ENCODE measurements around the gene RAPGEF5. TPM values are rescaled to one million over a fixed set of nuclear protein-coding genes. Genes with fewer than 3 reads are reported as not detected.

RAPGEF5 gene
- total RNA-seq, 1 donor from 2014 or later, result 5.4 TPM

- Mint-ChIP-seq H3K27ac (no peak overlapping the region), H3K27me3 (ENCODE audit: low read depth) (peaks cover 2% of the 10 kb centered on the region), H3K4me1 (no peaks in the 10 kb centered on the region), H3K9me3 (peaks cover 9% of the 10 kb centered on the region), H3K36me3 (no peaks in the 10 kb centered on the region), H3K4me3 (no peak overlapping the region)
- TF ChIP-seq, protein P1, sequence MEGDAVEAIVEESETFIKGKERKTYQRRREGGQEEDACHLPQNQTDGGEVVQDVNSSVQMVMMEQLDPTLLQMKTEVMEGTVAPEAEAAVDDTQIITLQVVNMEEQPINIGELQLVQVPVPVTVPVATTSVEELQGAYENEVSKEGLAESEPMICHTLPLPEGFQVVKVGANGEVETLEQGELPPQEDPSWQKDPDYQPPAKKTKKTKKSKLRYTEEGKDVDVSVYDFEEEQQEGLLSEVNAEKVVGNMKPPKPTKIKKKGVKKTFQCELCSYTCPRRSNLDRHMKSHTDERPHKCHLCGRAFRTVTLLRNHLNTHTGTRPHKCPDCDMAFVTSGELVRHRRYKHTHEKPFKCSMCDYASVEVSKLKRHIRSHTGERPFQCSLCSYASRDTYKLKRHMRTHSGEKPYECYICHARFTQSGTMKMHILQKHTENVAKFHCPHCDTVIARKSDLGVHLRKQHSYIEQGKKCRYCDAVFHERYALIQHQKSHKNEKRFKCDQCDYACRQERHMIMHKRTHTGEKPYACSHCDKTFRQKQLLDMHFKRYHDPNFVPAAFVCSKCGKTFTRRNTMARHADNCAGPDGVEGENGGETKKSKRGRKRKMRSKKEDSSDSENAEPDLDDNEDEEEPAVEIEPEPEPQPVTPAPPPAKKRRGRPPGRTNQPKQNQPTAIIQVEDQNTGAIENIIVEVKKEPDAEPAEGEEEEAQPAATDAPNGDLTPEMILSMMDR (IDR thresholded peaks at IDR 0.05; ENCODE audit: unreplicated experiment), result no peak
- no peak for DNase-seq (ENCODE audit: low spot score in 2 of 2, unreplicated experiment in 2 of 2)
Observed at GRCh38 chr7:22291977-22292376, 65.0 kb downstream of the RAPGEF5 start.

DNA sequence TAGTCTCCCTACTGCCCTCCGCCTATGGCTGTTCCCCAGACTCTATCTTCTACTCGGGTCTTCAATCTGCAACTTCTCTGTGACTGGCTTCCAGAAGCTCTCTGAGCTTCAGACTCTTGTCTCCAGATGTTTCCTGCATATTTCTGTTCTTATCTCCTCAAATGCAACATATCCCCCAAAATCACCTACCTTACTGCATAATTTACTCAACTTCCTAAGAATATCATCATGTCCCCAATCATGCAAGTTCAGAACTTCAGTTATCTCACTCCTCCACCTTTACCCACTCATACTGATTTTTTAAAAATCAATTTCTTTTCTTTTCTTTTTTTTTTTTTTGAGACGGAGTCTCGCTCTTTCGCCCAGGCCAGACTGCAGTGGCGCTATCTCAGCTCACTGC lies 68.8 kb downstream of the RAPGEF5 start:
- DNase-seq (ENCODE audit: low spot score in 2 of 2, unreplicated experiment in 2 of 2), result no peak
- H3K27ac Mint-ChIP-seq, result no peak overlapping the region
- no peaks in the 10 kb centered on the region for H3K4me1 Mint-ChIP-seq
- H3K27me3 Mint-ChIP-seq (ENCODE audit: low read depth), result no peaks in the 10 kb centered on the region
- peaks cover 9% of the 10 kb centered on the region for H3K9me3 Mint-ChIP-seq
- no peak overlapping the region for H3K4me3 Mint-ChIP-seq
- H3K36me3 Mint-ChIP-seq, result no peaks in the 10 kb centered on the region
- TF ChIP-seq, protein P1 (IDR thresholded peaks at IDR 0.05; ENCODE audit: unreplicated experiment), result no peak

DNA sequence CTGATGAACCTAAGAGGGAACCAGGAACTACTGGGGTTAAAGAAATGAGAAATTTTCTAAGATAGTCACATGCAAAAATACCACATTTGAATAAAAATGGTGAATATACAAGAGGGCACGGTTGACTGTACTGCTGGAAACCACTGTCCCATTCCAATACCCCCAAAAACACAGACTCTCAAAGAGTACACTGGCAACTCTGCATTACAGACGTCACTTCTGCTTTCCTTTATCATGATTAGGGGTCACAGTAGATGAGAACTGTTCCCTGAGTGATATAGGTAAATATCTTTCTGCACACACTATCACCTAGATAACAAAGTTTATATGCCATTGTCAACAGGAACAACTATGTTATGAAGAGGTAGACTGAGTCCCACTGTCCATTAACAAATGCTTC lies 69.5 kb downstream of the RAPGEF5 start:
- H3K4me1 Mint-ChIP-seq, result no peaks in the 10 kb centered on the region
- H3K36me3 Mint-ChIP-seq, result no peaks in the 10 kb centered on the region
- no peaks in the 10 kb centered on the region for H3K27me3 Mint-ChIP-seq (ENCODE audit: low read depth)
- no peak overlapping the region for H3K27ac Mint-ChIP-seq
- TF ChIP-seq, protein P1 (IDR thresholded peaks at IDR 0.05; ENCODE audit: unreplicated experiment), result no peak
- no peak for DNase-seq (ENCODE audit: low spot score in 2 of 2, unreplicated experiment in 2 of 2)
- no peak overlapping the region for H3K4me3 Mint-ChIP-seq
- peaks cover 9% of the 10 kb centered on the region for H3K9me3 Mint-ChIP-seq

GRCh38 chr7:22286436-22286835 lies 70.5 kb downstream of the RAPGEF5 start:
- Mint-ChIP-seq H3K36me3 (no peaks in the 10 kb centered on the region), H3K27ac (no peak overlapping the region), H3K9me3 (peaks cover 9% of the 10 kb centered on the region), H3K27me3 (ENCODE audit: low read depth) (no peaks in the 10 kb centered on the region), H3K4me1 (no peaks in the 10 kb centered on the region), H3K4me3 (no peak overlapping the region)
- TF ChIP-seq, protein P1 (IDR thresholded peaks at IDR 0.05; ENCODE audit: unreplicated experiment), result no peak
- no peak for DNase-seq (ENCODE audit: low spot score in 2 of 2, unreplicated experiment in 2 of 2)

- Mint-ChIP-seq H3K27ac (no peak overlapping the region), H3K36me3 (no peaks in the 10 kb centered on the region), H3K27me3 (ENCODE audit: low read depth) (no peaks in the 10 kb centered on the region), H3K4me3 (no peak overlapping the region), H3K9me3 (no peaks in the 10 kb centered on the region), H3K4me1 (peaks cover 3% of the 10 kb centered on the region)
- DNase-seq (ENCODE audit: low spot score in 2 of 2, unreplicated experiment in 2 of 2), result no peak
- TF ChIP-seq, protein P1 (IDR thresholded peaks at IDR 0.05; ENCODE audit: unreplicated experiment), result no peak
Observed at GRCh38 chr7:22281481-22281880, 75.5 kb downstream of the RAPGEF5 start.

DNA sequence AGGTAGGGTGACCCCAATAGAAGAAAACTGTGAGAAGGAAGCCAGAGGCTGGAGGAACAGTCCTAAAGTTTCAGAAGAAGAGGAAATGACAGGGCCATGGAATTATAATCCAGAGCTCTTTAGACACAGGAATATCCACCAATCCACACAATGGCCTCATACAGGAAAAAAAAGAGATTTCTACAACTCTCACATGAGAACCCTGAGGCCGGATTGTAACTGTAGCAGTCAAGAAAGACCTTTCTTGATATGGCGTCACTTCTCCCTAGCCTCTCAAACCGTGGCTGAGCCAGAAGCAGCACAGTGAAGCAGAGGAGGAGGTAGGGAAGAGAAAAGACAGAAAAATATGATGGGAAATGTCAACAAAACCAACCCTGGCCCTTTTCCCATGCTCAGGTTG lies 76.9 kb downstream of the RAPGEF5 start:
- Mint-ChIP-seq H3K27ac (no peak overlapping the region), H3K4me3 (no peak overlapping the region), H3K4me1 (peaks cover 3% of the 10 kb centered on the region), H3K27me3 (ENCODE audit: low read depth) (no peaks in the 10 kb centered on the region), H3K9me3 (peaks cover 2% of the 10 kb centered on the region), H3K36me3 (no peaks in the 10 kb centered on the region)
- TF ChIP-seq, protein P1 (IDR thresholded peaks at IDR 0.05; ENCODE audit: unreplicated experiment), result no peak
- DNase-seq (ENCODE audit: low spot score in 2 of 2, unreplicated experiment in 2 of 2), result no peak
